Measurements from ENCODE around the gene MRPL23. TPM values are rescaled to one million over a fixed set of nuclear protein-coding genes. Genes with fewer than 3 reads are reported as not detected.

Gene MRPL23
- total and polyA plus RNA-seq, 2 of the 13 experiments (the other 11 are each of a cell fraction or from before 2014, with no cell fraction given), result 67.8 to 123 TPM

DNA sequence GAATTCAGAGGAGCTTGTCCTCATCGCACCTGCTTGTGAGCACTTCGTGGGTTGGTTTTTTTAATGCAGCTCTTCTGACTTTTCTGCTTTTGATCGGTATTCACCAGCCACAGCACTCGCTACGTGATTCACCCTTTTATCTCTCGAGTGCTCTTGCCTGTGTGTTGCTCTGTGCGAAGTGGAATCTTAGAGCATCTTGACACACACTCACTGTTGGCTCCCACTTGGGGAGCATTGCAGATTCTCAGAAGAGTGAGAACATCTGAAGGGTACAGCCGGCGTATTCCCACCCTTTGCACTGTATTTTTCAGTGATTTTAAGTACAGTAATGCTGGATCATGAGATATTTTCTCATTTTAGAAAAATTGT, 16.7 kb upstream of the MRPL23 start (continued):
- TF ChIP-seq SKI (IDR thresholded peaks at IDR 0.05; ENCODE audit: partially characterized antibody) (no peak), MIXL1 (CRISPR knock-in tag; IDR thresholded peaks at IDR 0.05) (no peak), NFKBIZ (CRISPR knock-in tag; IDR thresholded peaks at IDR 0.05) (no peak), AKAP8 (CRISPR knock-in tag; IDR thresholded peaks at IDR 0.05) (no peak), ZFP36L2 (CRISPR knock-in tag; IDR thresholded peaks at IDR 0.05) (no peak), NR2F1 (CRISPR knock-in tag; IDR thresholded peaks at IDR 0.05) (no peak), ZNF44 (CRISPR knock-in tag; IDR thresholded peaks at IDR 0.05) (no peak), GLI4 (CRISPR knock-in tag; IDR thresholded peaks at IDR 0.05; ENCODE audit: borderline replicate concordance) (no peak)
- TF ChIP-seq, protein P1, sequence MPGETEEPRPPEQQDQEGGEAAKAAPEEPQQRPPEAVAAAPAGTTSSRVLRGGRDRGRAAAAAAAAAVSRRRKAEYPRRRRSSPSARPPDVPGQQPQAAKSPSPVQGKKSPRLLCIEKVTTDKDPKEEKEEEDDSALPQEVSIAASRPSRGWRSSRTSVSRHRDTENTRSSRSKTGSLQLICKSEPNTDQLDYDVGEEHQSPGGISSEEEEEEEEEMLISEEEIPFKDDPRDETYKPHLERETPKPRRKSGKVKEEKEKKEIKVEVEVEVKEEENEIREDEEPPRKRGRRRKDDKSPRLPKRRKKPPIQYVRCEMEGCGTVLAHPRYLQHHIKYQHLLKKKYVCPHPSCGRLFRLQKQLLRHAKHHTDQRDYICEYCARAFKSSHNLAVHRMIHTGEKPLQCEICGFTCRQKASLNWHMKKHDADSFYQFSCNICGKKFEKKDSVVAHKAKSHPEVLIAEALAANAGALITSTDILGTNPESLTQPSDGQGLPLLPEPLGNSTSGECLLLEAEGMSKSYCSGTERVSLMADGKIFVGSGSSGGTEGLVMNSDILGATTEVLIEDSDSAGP (CRISPR knock-in tag; IDR thresholded peaks at IDR 0.05; ENCODE audit: borderline replicate concordance), result no peak
- TF ChIP-seq, protein P2, sequence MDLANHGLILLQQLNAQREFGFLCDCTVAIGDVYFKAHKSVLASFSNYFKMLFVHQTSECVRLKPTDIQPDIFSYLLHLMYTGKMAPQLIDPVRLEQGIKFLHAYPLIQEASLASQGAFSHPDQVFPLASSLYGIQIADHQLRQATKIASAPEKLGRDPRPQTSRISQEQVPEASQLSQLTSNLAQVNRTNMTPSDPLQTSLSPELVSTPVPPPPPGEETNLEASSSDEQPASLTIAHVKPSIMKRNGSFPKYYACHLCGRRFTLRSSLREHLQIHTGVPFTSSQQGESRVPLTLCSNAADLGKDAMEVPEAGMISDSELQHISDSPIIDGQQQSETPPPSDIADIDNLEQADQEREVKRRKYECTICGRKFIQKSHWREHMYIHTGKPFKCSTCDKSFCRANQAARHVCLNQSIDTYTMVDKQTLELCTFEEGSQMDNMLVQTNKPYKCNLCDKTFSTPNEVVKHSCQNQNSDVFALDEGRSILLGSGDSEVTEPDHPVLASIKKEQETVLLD (CRISPR knock-in tag; IDR thresholded peaks at IDR 0.05; ENCODE audit: low read depth), result no peak
- TF ChIP-seq, protein P3, sequence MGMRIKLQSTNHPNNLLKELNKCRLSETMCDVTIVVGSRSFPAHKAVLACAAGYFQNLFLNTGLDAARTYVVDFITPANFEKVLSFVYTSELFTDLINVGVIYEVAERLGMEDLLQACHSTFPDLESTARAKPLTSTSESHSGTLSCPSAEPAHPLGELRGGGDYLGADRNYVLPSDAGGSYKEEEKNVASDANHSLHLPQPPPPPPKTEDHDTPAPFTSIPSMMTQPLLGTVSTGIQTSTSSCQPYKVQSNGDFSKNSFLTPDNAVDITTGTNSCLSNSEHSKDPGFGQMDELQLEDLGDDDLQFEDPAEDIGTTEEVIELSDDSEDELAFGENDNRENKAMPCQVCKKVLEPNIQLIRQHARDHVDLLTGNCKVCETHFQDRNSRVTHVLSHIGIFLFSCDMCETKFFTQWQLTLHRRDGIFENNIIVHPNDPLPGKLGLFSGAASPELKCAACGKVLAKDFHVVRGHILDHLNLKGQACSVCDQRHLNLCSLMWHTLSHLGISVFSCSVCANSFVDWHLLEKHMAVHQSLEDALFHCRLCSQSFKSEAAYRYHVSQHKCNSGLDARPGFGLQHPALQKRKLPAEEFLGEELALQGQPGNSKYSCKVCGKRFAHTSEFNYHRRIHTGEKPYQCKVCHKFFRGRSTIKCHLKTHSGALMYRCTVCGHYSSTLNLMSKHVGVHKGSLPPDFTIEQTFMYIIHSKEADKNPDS (CRISPR knock-in tag; IDR thresholded peaks at IDR 0.05), result no peak

Measured in HepG2 (cell line).